ENCODE results near the gene NCK2.

NCK2 gene

GRCh38 chr2:105841551-105841950 is 96.8 kb downstream of the NCK2 start:
- DNase-seq (ENCODE audit: low read depth), result no peak
- no peak for TF ChIP-seq CTCF (IDR thresholded peaks at IDR 0.05; ENCODE audit: control insufficient read depth, insufficient read depth, low read depth, low read length, missing control alignments)
- H3K4me3 ChIP-seq (ENCODE audit: control insufficient read depth, low read depth, low read length), result no peak overlapping the region

- no peak for TF ChIP-seq CTCF (IDR thresholded peaks at IDR 0.05; ENCODE audit: control insufficient read depth, insufficient read depth, low read depth, low read length, missing control alignments)
- H3K4me3 ChIP-seq (ENCODE audit: control insufficient read depth, low read depth, low read length), result no peak overlapping the region
- no peak for DNase-seq (ENCODE audit: low read depth)
These were observed 97.8 kb downstream of the NCK2 start for GRCh38 chr2:105842555-105842954.

- H3K4me3 ChIP-seq (ENCODE audit: control insufficient read depth, low read depth, low read length), result no peak overlapping the region
- TF ChIP-seq CTCF (IDR thresholded peaks at IDR 0.05; ENCODE audit: control insufficient read depth, insufficient read depth, low read depth, low read length, missing control alignments), result no peak
- no peak for DNase-seq (ENCODE audit: low read depth)
These were observed 99.0 kb downstream of the NCK2 start for GRCh38 chr2:105843476-105844374.

- no peak overlapping the region for H3K4me3 ChIP-seq (ENCODE audit: control insufficient read depth, low read depth, low read length)
- no peak for DNase-seq (ENCODE audit: low read depth)
- no peak for TF ChIP-seq CTCF (IDR thresholded peaks at IDR 0.05; ENCODE audit: control insufficient read depth, insufficient read depth, low read depth, low read length, missing control alignments)
These were observed 101.3 kb downstream of the NCK2 start for GRCh38 chr2:105845976-105846375.

- DNase-seq (ENCODE audit: low read depth), result no peak
- no peak for TF ChIP-seq CTCF (IDR thresholded peaks at IDR 0.05; ENCODE audit: control insufficient read depth, insufficient read depth, low read depth, low read length, missing control alignments)
- no peak overlapping the region for H3K4me3 ChIP-seq (ENCODE audit: control insufficient read depth, low read depth, low read length)
These were observed 102.3 kb downstream of the NCK2 start for GRCh38 chr2:105847056-105847455.

- H3K4me3 ChIP-seq (ENCODE audit: control insufficient read depth, low read depth, low read length), result no peak overlapping the region
- no peak for TF ChIP-seq CTCF (IDR thresholded peaks at IDR 0.05; ENCODE audit: control insufficient read depth, insufficient read depth, low read depth, low read length, missing control alignments)
- no peak for DNase-seq (ENCODE audit: low read depth)
These were observed 103.7 kb downstream of the NCK2 start for GRCh38 chr2:105848367-105848766.
